GM12878 (cell line): ENCODE results near the gene JADE2.

Experiments
- EP300 ChIP-seq, 2 experiments: fragments of 150-350 bp in 1 of 2; IDR thresholded peaks; 2 replicates each; pipeline ENCODE4 v1.6.1; 2011 to 2012; ENCODE audit warnings: low read depth in 2 of 2, low read length in 2 of 2, borderline replicate concordance in 1 of 2, improper control_type of control experiment in 1 of 2, inconsistent platforms in 1 of 2; ENCODE audit not compliant: control insufficient read depth in 1 of 2
- FOXK2 ChIP-seq: fragments of 450-650 bp; IDR thresholded peaks from 2 replicates; pipeline ENCODE4 v1.6.1; 2017; ENCODE audit warnings: mild to moderate bottlenecking, moderate library complexity
- MXI1 ChIP-seq: fragments of 150-350 bp; IDR thresholded peaks from 2 replicates; pipeline ENCODE4 v1.6.1; 2011; ENCODE audit warnings: low read depth, mild to moderate bottlenecking, inconsistent platforms, low read length, improper control_type of control experiment
- POLR2AphosphoS5 ChIP-seq: IDR thresholded peaks from 2 replicates; pipeline ENCODE4 v1.6.1; 2011; ENCODE audit warnings: mild to moderate bottlenecking, low read length, inconsistent platforms
- ZNF274 ChIP-seq: IDR thresholded peaks from one replicate; pipeline ENCODE4 v1.8.0; 2011; ENCODE audit not compliant: insufficient read length, insufficient read depth
- TF ChIP-seq, protein P1 (sequence below), 3 experiments: IDR thresholded peaks in 2 of 3; conservative IDR thresholded peaks in 1 of 3; 2 replicates each; pipeline ENCODE4 v1.5.1; 2011; ENCODE audit warnings: low read depth in 3 of 3, low read length in 3 of 3, mild to moderate bottlenecking in 3 of 3, control low read depth in 2 of 3, moderate library complexity in 2 of 3, inconsistent platforms in 1 of 3, mixed read lengths in 1 of 3; ENCODE audit not compliant: control insufficient read depth in 2 of 3, insufficient read depth in 1 of 3; ENCODE audit errors: extremely low read depth in 1 of 3

DNA sequence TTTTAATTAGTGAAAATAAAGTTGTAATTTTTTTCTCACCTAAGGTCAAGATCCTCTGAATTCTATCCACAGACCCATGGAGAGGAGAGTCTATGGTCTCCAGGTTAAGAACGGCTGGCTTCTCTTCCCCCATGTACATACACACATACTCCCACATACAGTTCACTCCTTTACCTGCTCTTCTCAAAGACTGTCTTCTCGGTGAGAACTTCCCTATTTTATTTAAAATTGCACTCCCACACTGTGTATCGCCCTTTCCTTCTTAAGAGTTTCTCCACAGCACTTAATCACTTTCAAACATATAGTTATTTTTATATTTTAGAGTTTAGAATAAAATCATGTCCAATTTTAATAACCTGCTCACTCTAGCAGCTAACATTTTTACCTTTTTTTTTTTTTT is 3.6 kb upstream of the JADE2 start:
- TF ChIP-seq MXI1 (no peak), EP300 (IDR thresholded peaks at IDR 0.05; ENCODE audit: borderline replicate concordance in 1 of 2, control insufficient read depth in 1 of 2, low read depth in 2 of 2, low read length in 2 of 2) (no peak), FOXK2 (no peak), POLR2AphosphoS5 (no peak), ZNF274 (no peak)
- TF ChIP-seq, protein P1, sequence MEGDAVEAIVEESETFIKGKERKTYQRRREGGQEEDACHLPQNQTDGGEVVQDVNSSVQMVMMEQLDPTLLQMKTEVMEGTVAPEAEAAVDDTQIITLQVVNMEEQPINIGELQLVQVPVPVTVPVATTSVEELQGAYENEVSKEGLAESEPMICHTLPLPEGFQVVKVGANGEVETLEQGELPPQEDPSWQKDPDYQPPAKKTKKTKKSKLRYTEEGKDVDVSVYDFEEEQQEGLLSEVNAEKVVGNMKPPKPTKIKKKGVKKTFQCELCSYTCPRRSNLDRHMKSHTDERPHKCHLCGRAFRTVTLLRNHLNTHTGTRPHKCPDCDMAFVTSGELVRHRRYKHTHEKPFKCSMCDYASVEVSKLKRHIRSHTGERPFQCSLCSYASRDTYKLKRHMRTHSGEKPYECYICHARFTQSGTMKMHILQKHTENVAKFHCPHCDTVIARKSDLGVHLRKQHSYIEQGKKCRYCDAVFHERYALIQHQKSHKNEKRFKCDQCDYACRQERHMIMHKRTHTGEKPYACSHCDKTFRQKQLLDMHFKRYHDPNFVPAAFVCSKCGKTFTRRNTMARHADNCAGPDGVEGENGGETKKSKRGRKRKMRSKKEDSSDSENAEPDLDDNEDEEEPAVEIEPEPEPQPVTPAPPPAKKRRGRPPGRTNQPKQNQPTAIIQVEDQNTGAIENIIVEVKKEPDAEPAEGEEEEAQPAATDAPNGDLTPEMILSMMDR (IDR thresholded peaks at IDR 0.05 in 2 of 3, conservative IDR thresholded peaks at IDR 0.05 in 1 of 3; ENCODE audit: control insufficient read depth in 2 of 3, extremely low read depth in 1 of 3, insufficient read depth in 1 of 3, low read depth in 3 of 3, low read length in 3 of 3): no peak
